Left ventricle myocardium inferior (tissue), 1 donor: ENCODE results near the gene ATP2A3. TPM values are rescaled to one million over a fixed set of nuclear protein-coding genes. Genes with fewer than 3 reads are reported as not detected.
A peak's percentile ranks its signal among the peaks of the same experiment; 100 is the strongest.

Experiments used
- DNase-seq: peaks from one replicate; pipeline ENCODE4 v3.0.0-alpha.2; 2020
- H3K27ac ChIP-seq: fragments of 200-600 bp; replicated peaks from 2 replicates; pipeline ENCODE4 v1.8.0; 2021
- H3K27me3 ChIP-seq: fragments of 200-600 bp; 2 replicates; pipeline ENCODE4 v1.8.0; 2021; ENCODE audit warnings: low read depth
- H3K36me3 ChIP-seq: fragments of 200-600 bp; 2 replicates; pipeline ENCODE4 v1.8.0; 2021
- H3K4me1 ChIP-seq: fragments of 200-600 bp; 2 replicates; pipeline ENCODE4 v1.8.0; 2021
- H3K4me3 ChIP-seq: fragments of 200-600 bp; 2 replicates; pipeline ENCODE4 v1.8.0; 2021; ENCODE audit warnings: mild to moderate bottlenecking, moderate library complexity
- H3K9me3 ChIP-seq: fragments of 200-600 bp; replicated peaks from 2 replicates; pipeline ENCODE4 v1.8.0; 2021
- CTCF ChIP-seq: fragments of 200-600 bp; IDR thresholded peaks from 2 replicates; pipeline ENCODE4 v1.8.0; 2021; ENCODE audit warnings: antibody characterized with exemption, mild to moderate bottlenecking, borderline replicate concordance
- intact Hi-C: fragments of 100-400 bp; cut with micrococcal nuclease; formaldehyde crosslinking; loops from one replicate; pipeline ENCODE4 v1.11.0; 2022
- total RNA-seq: library from RNA; stranded (reverse); fragmentation: NEBNext Ultra II Directional; extraction: Animal tissue kit (Norgen Biotek cat#: 25700); gene quantifications from one replicate; pipeline ENCODE4 v1.2.1, GENCODE V29; 2021
- donor health status: DM: no; HTN: yes; CAD: no; lungs with severe emphysema.

Gene ATP2A3
- total RNA-seq, 1 donor from 2014 or later = 8.6 TPM

GRCh38 chr17:3935825-3936355 lies 28.3 kb downstream of the ATP2A3 start:
- Histone ChIP-seq H3K9me3 (no peaks in the 10 kb centered on the region), H3K4me3 (no peak overlapping the region), H3K27me3 (no peaks in the 10 kb centered on the region), H3K36me3 (peaks cover 12% of the 10 kb centered on the region), H3K27ac (no peak overlapping the region), H3K4me1 (peaks cover 4% of the 10 kb centered on the region)
- intact Hi-C loops = no loop called here
- DNase-seq = no peak
- TF ChIP-seq CTCF = no peak

DNA sequence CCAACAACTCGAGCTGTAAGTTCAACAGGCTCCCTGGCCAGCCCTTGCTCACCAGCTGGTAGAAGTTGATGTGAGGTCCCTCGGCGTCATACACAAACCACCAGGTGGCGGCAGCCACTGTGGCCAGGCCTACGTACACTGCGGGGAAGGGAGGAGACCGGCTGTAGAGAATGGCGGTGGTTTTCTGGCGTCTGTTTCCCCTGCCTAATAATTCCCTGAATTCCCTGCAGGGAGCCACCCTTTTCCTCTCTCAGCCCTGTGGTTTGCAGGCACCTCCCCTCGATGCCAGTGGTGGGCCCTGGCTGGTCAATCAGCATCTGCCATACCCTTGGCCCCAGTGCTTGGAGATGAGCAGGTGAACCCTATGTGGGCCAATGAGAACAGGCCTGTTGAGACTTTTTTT lies 29.1 kb downstream of the ATP2A3 start:
- Histone ChIP-seq H3K27ac (no peak overlapping the region), H3K27me3 (no peaks in the 10 kb centered on the region), H3K4me3 (no peak overlapping the region), H3K9me3 (no peaks in the 10 kb centered on the region), H3K36me3 (peaks cover 7% of the 10 kb centered on the region), H3K4me1 (peaks cover 4% of the 10 kb centered on the region)
- intact Hi-C loops = no loop called here
- peak; percentile 83 for TF ChIP-seq CTCF
- DNase-seq = peak; percentile 68

DNA sequence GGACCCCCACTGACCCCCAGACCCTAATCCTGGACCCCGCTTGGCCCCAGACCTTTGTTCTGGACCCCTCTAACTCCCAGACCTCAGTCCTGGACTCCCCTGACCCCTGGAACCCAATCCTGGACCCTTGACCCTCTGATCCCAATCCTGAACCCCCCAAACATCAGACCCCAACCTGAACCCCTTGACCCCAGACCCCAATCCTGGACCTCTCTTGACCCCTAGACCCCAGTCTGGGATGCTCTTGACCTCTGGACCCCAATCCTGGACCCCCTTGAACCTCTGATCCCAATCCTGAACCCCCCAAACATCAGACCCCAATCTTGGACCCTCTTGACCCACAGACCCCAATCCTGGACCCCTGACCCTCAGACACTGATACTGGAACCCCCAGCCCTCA lies 34.5 kb downstream of the ATP2A3 start:
- no peak for TF ChIP-seq CTCF
- Histone ChIP-seq H3K36me3 (no peaks in the 10 kb centered on the region), H3K4me3 (no peak overlapping the region), H3K4me1 (peaks cover 14% of the 10 kb centered on the region), H3K9me3 (no peaks in the 10 kb centered on the region), H3K27ac (no peak overlapping the region), H3K27me3 (no peaks in the 10 kb centered on the region)
- intact Hi-C loops = loop anchor here (5.0 kb wide), 1 partner anchor 78 kb away; no protein-coding TSS in a partner anchor
- no peak for DNase-seq

- intact Hi-C loops = no loop called here
- Histone ChIP-seq H3K4me1 (peaks cover 13% of the 10 kb centered on the region), H3K4me3 (no peak overlapping the region), H3K9me3 (no peaks in the 10 kb centered on the region), H3K36me3 (no peaks in the 10 kb centered on the region), H3K27me3 (no peaks in the 10 kb centered on the region), H3K27ac (no peak overlapping the region)
- TF ChIP-seq CTCF = no peak
- no peak for DNase-seq
Observed at GRCh38 chr17:3929181-3929580, 35.1 kb downstream of the ATP2A3 start.

DNA sequence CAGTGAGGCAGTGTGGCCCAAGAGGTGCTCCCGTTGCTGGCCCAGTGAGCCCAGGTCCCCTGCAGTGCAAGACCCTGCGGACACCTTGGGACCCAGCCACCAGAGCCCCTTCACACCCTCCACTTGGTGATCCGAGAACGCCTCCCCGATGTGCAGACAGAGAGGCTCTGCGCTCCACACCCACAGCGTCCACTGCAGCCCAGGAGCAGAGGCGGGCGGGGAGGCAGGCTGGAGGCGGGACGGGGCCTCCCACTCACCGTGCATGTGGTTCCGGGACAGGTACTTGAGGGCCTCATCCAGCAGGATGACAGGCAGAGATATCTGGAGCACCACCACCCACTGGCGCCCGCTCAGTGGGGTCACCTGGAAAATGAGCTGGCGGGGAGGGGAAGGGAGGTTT lies 35.8 kb downstream of the ATP2A3 start:
- peaks cover 13% of the 10 kb centered on the region for H3K4me1 ChIP-seq
- no peaks in the 10 kb centered on the region for H3K9me3 ChIP-seq
- no peak for DNase-seq
- H3K27me3 ChIP-seq = no peaks in the 10 kb centered on the region
- TF ChIP-seq CTCF = no peak
- no peak overlapping the region for H3K27ac ChIP-seq
- H3K36me3 ChIP-seq = no peaks in the 10 kb centered on the region
- intact Hi-C loops = no loop called here
- H3K4me3 ChIP-seq = no peak overlapping the region
